HG02759 (cell line): ENCODE measurements around the gene TXNDC11.

Experiments used
- ATAC-seq: cut with Tn5 transposase; IDR thresholded peaks from one replicate; pipeline ENCODE4 v1.9.1; 2021; ENCODE audit warnings: mild to moderate bottlenecking, moderate library complexity; ENCODE audit not compliant: unreplicated experiment

The TXNDC11 gene

DNA sequence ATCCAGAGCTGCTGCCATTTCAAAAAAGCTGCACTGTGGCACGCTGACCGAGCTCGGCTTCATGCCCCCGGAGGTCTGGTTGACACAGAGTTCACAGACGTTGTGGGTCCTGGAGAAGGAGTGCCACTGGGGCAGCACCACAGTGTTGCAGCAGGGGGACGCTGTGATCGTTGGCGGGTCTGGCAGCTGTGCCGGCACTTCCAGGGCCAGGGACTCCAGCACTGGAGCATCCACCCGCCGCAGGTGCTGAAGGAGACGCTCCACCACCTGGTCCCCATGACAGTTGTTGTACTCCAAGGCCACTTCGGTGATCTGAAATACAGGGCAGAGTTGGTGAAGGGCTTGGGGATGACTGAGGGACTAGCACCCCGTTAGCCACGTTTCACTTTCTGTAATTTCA lies 50.9 kb downstream of the TXNDC11 start:
- no peak for ATAC-seq

DNA sequence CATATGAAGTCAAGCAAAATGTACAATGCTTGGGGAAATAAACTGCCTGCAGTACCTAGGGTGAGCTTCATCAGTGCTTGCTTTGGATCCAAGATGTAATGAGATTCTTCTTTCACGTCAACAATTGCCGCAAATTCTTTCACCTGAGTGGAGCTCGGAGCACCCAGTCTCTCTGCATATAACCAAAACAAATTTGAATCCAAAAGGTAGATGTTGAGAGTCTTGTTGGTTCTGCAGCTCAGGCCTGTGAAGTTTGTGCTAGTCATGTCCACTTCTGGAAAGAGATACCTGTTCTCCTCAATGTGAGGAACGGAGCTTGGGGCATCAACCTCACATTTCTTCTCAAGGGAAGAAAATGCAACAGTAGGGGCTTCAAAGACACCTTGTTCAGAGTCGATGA lies 51.4 kb downstream of the TXNDC11 start:
- ATAC-seq = no peak

DNA sequence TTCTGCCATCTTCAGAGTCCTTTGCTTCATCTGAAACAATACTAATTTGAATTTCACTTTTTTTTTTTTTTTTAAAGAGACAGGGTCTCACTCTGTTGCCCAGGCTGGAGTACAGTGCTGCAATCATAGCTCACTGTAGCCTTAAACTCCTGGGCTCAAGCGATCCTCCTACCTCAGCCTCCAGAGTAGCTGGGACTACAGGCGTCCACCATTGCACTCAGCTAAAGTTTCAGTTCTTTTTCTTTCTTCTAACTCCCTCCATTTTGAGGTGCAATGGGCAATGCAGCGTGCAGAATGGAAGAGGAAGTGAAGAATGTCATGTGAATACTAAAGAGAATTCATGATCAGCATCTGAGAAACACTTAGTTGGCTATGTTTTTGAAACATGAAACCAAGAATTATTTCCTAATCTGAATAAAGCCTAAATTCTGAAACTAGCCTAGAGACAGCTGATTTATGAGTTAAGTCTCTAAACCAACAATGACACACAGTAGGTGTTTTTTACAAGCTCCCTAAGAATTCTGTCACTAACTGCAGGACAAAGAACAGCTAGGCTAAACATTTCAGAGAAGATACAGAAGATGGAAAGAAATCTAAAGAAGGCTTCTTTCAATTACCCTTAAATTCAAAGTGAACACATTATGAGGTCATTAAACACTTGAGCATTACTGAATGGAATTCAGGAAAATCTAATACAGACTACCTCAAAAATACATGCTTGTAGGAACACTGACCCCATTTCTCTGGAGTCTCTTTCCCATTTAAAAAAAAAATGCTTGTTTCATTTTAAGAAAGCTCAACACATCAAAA lies 53.4 kb downstream of the TXNDC11 start:
- ATAC-seq = peak; percentile 86

DNA sequence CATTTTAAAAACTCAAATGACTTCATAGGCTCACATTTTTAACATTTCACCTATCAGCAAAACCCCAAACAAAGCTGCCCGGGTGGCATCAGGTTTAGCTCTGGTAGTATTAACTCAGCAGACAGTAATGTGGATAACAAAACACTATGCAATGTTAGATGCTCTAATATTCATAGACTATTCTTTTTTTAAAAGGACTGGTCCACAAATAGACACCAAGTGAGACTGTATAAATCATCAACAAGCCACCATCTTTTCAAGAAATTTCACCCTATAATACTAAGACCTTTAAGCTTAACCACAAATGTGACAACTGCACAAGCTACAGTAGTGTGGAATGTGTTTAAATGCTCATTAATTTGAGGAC lies 54.2 kb downstream of the TXNDC11 start:
- no peak for ATAC-seq

DNA sequence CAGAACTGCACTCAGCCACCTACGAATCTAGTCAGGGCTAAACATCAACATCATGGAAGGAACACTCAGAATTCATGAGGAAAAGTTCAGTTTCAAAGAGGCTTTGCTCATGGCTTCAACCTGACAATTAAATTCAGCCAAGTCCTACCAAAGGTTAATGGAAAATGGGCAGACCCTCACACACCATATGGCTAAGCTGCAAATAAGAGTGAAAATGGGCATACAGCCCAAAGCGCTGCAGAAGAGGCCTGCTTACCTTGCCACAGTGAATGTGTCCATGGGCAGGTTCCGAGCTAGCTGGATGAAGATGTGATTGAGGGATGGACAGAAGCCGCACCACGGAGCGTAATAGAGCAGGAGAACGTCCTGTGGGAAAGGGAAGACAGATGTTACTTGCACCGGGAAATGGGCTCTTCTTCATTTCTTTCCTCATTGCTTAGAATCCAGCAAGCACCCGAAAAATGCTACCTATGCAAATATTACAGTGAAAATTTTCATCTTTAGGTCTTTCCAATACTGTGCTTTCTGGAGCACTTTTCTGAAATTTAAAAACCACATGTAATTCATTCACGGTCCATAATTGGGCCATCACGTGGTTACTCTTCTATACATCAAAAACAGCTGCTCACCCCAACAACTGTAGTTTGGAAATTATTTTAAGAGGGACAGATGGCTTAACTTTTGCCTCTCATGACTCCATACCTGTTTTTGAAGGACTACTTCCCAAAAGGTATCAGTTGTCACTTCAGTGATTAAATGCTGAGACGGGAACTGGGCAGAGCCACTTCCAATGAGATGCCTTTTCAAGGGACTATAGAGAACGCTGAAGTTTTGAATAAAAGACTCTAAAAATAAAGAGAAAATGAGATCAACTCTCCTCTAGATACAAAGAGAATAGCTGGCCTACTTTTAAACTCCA lies 54.8 kb downstream of the TXNDC11 start:
- no peak for ATAC-seq

DNA sequence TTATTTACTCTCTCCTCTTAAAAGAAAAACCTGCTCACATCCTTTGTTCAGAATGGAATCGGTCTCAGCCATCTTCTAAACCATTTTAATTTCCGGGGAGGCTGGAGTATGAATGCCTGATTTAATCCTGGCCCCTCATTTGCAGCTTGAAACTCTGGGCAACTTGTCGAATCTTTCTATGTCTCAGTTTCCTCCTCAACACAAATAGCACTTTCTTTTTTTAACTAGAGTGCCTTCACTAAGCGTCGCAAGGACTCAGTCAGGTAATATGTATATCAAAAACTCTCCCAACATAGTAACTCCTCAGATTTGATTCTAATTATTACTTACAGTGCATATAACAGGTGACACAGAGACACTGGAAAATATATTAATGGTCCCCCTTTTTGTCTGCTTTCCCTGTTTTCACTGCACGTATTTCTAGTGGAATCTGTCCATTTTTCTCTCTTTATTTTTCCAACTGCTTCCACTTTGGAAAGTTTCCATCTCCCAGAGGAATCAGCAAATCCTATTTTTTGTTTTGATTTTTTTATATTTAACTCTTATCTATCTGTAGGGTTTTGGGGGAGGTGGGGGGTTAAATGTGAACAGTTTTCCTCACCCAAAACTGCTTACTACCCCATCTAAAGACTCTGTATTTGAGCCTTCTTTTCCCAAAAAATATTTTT lies 55.8 kb downstream of the TXNDC11 start:
- ATAC-seq = no peak

DNA sequence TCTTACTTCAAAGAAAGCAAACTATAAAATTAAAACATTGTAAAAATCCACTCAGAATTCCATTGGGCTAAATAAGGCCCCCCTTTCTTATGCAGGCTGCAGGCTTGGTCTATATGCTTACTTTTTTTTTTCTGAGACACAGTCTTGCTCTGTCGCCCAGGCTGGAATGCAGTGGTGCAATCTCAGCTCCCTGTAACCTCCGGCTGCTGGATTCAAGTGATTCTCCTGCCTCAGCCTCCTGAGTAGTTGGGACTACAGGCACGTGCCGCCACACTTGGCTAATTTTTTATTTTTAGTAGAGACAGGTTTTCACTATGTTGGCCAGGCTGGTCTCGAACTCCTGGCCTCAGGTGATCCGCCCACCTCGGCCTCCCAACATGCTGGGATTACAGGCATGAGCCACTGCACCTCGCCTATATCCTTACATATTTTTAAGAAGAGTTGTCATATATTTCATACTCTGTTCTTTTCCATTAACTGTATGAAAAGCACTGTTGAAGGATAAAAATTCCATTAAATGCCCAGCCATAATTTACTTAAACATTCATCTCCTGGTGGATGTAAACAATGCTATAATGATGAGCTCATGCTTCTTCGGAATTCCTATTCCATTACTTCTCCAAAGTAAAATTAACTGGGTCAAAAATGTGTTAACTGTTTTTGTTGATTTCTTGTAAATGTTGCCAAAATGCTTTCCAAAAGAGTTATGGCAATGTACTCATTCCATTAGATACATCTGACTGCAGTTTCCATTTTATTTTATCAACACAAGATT lies 56.6 kb downstream of the TXNDC11 start:
- ATAC-seq = no peak

DNA sequence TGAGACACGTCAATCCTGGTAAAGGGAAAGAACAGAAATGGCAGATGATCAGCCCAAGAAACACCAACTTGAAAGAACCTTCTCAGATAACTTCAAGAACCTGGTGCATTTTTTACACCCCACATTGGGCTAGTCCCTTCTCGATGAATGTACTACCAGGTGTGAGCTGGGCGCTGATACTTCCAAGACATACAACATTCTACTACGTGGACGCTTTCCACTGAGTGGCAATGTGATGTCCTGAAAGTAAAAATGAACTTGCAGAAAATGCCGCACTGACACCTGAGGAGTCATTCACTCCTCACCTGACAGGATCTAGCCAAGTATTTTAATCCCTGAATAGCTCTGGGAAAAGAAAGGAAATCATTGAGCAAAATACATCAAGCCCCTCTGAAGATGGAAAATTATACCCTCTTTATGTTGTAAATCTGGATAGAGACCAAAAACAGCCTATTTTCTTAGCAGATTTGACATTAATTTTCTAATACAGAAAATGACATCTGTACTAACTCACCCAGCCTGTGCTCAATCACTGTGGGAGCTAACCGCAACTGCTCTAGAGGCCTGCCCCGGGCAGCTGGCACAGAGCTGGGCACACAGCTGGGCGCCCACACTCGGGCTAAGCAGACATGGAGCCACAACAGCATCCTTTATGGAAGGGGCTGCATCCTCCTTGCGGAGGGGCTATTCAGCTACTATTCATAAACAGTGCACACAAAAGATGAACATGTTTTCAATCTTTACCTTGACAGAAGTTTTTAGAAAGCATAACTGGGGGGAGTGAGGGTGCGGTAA lies 58.2 kb downstream of the TXNDC11 start:
- no peak for ATAC-seq

DNA sequence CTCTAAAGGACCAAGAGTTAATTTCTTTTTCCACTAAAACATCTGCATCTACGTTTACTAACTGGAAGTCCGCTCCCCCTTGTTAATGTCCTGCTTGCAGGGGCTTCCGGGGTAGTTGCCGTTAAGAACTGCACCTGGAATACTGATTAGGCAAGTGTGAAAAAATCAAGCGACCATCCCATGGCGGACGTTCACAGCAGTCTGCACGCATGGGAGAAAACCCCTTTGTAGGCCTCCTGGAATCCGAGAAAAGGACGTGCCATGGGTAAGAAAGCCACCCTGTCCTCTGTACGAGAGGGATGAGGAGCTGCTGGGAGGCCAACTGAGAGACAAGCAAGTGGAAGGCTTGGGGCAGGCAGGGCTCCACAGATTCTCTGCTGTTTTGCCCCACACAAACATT lies 59.5 kb downstream of the TXNDC11 start:
- no peak for ATAC-seq

DNA sequence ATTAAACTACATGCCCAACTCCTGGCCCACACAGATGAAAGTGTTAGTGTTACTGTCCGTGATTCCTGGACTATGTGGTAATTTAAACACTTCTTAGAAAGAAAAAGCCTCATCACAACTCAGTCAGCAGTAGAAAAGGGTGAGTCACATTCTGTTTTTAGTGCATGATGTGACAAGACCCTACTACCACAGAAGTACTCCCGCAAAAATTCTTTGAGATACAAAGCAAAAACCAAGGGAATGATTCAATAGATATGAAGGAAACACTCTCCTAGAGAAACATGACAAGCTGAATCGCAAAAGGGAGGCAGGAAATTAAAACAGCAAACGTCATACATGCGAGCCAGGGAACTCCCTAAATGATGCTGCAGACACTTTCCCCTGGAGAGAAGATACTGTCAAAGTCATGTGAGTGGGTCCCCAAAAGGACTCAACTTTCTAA lies 60.0 kb downstream of the TXNDC11 start:
- ATAC-seq = peak; percentile 11

DNA sequence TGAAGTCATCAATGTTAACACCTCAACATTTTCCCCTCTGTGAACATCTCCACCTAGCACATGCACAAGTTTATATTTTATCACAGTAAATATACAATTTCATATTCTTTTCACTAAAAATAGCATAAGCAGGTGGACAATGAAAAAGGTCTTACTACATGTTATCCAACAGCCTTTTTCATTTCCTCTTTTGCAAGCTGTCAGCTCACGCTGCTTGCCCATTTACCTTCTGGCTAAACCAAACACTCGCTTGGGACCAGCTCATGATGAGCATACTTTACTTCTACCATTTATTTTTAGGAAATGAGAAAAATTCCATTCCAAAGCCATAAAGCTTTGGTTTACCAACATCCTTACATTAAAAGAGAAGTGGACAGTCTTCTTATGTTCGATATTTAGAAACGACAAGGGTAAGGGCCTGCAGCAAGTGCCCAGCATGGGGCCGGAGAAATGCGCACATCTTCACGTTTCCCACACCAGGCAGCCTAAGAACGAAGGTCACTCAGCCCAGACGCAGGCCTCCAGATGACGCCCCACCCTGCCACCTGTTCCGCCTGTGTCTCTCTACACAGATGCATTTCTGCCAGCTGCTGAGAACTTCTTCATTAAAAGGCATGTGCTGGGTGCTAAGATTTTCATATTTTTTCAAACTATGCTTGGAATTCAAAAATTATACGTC lies 60.5 kb downstream of the TXNDC11 start:
- peak; percentile 54 for ATAC-seq

DNA sequence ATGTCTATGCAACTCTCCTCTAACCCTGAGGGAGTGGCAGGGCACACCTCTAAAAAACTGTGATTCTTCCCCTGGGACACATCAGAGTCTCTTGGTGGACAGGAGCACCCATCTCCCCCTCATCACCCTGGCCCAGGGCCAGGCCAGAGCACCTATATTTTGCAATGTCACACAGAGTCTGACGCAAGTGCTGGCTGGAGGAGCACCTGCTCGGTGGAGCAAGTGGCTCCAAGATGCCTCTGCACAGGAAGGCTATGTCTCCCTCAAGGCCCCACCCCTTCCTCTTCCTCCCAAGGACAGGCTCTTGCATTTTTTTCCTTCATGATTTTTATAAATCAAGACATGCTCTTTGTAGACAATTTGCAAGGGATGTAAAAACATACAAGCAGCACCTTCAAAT lies 61.1 kb downstream of the TXNDC11 start:
- ATAC-seq = peak; percentile 40

DNA sequence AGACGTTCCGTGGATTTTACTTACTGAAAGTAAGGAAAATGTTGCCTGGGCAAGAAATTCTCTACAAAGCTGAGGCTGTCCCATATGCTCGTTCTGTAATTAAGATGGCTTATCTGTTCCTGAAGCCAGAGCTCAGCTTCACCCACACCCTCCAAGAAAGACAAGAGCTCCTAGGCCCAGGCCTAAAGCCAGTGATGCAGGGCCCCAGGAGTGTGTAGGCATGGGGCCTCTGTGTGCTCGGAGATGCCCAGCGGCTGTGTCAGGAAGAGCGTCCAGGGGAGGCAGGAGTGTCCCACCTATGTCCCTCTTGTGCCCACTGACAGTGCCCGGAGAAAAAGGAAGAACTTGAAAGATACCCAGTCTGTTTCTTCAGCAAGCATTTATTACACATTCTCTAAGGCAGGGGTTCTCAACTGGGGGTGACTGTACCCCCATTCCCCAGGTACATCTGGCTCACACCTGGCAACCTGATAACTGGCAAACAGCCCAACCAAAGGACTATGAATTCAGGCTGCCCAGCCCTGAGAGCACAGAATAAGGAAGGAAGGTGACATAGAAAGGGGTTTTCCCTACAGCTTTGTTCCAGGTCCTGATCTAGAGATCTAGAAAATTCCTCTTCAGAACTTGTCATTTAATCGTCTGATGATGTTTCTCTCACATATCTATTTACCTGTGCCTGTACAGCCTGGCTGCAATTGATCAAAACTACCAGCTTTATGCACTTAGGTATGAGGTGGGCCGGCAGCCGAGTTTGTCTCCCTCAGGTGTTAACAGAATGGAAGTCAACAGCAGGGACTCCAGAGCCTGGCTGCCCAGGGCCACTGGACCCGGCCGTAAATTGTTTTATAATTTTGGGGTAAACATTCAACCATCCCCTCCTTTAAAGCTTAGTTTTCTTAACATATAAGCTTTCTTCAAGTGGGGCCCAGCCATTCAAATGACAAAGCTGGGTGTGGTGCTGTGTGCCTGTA lies 62.4 kb downstream of the TXNDC11 start:
- ATAC-seq = no peak

DNA sequence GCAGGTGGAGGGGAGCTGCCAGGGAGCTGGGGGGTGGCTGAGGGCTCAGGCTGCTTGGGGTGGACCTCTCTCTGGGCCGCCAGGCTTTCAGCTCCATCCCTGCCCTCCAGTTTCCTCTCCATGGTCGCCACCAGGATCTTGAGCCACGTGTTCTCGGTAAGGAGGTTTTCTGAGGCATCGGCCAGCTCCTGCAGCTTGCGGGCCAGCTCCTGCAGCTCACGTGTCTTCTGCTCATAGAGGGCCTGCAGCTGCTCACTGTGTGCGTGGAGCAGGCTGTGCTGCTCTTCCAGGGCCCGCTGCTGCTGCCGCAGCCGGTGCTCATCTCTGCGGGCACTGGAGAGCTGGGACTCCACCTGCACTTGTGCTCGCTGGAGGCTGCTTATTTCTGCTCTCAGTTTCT lies 63.4 kb downstream of the TXNDC11 start:
- no peak for ATAC-seq

DNA sequence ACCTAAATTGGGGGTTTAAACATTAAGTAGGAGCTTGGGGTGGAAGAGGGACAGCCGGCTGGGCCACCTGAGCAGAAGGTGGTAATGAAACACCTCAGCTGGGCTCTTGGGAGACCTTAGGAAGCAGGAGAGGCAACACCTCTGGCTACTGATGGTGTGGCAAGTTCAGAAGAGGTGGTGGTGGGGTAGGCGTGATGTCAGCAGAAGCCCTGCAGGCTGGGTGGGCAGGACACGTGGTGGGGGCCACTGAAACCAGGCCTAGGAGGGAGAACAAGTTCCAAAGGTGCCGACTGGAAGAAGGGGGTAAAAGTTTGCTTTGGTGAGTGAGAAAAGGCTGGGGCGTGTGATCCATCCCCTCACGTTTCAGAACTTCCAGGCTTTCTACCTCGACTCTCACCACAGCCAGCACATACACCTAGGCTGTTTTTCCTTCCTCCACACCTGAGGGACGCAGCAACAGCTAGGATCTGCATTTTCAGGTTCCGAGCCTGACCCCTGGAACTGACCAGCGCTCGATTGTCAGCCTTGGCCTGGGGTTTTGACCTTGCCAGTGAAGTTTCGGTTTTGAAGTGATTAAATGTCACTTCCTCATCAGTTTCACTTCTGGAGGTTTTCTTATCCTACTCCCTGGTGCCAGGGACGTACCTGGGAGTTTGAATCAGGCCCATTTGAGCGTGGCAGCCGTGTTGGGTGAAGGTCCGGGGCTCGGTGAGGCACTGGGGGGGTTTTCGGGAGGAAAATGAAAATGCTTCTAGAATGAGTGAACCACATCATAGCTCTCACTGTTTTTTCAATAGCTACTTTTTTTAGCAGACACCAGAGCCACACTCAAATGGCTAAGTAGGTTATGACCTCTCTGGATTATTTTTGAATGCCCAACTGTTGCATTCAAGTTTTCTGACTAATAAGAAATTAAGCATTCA lies 64.4 kb downstream of the TXNDC11 start:
- ATAC-seq = peak; percentile 31

DNA sequence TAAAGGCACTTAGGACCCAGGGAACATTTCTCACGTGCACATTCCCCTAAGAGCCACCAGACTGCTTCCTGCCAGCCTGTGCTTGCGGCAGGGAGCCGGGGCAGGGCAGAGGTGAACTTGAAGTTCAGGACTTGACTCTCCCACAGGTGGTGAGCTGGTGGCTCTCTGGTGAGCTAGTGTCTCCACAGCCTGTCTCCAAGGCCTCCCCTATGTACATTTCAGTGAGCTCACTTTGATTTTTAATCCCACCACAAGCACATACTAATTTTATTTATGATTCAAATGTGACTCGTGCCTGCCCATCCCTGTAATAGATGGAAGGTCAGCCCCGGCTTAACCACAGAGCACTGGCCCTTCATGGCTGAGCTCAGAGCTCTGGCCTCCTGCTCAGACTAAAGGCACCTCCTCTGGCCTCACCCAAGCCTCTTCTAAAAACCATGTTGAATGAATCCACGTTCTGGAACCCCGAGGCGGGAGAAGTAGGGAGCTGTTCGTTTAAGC lies 65.2 kb downstream of the TXNDC11 start:
- ATAC-seq = no peak

DNA sequence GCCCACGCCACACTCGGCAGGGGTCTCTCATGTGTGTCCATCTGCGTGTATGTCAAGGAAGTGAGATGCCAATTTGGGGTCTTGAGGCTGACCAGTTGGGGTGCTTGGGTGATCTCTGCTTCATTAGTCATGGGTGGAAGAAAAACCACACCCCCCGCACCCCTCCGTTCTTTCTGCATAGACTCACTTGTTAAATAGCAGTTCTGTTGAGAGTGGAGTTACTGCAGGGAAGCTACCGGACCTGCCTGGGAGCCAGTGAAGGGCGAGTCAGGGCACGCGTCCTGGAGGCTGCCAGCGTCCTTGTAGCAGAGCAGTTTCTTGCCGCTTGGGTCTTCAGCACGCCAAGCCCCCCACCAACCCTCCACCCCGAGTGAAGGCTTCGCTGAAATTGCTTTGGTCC lies 65.9 kb downstream of the TXNDC11 start:
- ATAC-seq = no peak
